ENCODE measurements around the gene ADAMTS17.
"Not testable (repeated sequence)": the region's sequence is repeated elsewhere in the genome, so short reads cannot be mapped to it uniquely, and the experiment has no call there.

Gene ADAMTS17

DNA sequence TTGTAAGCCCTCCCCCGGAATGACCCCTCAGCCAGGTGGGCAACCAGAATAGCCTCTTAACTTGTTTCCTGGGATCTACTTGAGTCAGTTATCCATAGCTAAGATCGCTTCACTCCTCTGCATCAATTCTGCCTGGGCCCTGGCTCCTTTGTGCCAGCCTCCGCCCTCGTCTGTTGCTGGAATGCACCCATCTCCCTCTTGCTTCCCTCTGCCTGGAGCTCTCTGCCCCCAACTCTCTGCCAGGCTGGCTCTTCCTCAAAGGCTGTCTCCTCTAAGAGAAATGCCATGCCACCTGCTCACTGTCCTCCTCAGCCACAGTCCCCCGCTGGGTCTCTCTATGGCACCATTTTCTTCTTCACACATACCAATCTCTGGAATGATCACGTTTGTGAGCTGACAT, 240.8 kb downstream of the ADAMTS17 start:
- no peak for DNase-seq

GRCh38 chr15:100099976-100100375, 241.8 kb downstream of the ADAMTS17 start:
- DNase-seq = no peak

DNA sequence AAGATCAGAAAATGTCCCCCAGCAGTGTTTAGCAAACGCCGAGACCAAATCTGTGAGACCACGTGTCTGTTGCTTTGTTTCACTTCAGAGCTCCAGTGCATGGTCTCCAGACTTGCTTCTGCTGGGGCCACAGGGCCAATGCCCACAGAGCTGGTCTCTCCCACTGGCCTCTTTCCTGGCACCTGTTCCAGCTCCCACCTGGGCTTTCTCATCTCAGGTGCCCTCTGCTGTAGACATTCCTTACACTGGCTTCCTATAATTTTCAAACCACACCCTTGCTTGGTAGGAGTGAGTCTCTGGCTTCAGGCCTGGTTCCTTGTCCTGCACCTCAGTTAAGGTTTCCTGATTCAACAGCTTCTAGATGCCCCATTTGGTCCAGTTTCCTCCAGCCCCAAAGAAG, 243.1 kb downstream of the ADAMTS17 start:
- DNase-seq = no peak

- no peak for DNase-seq
Measured at GRCh38 chr15:100097342-100098127, 244.2 kb downstream of the ADAMTS17 start.

DNA sequence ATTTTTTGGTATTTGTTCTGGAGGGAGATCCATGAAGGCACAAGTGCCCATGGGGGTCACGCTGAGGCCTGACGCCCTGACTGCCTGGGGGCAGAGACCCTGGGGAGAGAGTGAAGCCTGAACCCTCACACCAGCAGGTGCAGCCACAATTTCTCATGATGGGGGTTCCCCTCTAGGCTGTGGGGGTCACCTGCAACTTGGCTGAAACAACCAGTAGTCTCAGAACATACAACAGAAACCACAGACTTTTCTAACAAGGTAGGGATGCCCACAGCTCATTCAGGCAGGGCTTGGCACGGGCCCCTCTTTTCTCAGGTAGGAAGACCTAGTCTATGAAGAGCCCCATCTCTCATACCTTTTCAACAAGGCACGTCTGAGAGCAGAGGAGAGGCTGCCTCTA, 245.1 kb downstream of the ADAMTS17 start:
- no peak for DNase-seq

DNA sequence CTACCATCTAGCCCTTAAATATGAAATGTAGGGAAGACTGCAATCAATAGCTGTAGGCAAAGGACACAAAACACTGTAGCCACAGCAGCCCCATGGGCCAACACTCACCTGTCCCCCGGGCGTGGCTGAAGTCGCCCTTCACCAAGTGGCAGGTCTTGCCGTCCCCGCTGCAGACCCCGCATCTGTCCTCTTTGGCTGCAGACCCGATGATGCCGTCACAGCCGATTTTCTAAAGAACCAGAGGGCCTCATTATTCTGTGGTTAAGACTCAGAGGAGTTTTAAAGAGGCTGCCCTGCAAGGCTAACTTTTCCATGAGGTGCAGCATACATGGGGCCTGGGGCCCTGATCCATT, 245.6 kb downstream of the ADAMTS17 start:
- no peak for DNase-seq

DNA sequence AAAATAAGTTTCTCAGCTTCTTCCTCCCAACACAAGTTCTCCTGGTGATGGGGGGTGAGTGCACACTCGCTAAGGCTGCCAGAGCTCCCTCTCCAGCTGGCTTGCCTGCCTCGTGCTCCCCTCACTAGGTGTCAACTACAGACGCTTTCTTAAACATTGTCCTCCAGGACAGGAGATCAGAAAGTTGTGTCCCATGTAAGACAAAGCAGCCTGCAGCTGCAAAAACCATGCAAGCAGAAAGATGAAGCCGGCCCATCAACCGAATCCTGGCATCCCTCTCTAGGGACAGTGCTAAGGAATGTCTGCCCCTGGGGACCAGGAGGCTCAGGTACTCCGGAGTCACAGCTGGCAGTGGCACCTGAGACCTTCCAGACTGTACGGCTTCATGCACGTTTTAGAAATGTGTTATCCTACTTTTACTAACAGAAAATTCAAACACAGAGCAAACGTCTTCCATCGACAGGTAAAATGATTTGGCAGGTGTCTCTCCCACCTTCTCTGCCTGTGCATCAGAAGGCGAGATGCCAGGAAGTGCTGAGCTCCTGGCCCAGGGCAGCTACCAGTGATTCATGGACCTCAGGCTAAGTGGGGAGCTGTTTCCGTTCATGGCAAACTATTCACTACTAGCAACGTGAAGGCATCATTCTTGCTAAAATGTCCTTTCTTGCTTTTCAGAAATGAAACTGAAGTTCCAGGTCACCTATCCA, 246.1 kb downstream of the ADAMTS17 start:
- DNase-seq = no peak

DNA sequence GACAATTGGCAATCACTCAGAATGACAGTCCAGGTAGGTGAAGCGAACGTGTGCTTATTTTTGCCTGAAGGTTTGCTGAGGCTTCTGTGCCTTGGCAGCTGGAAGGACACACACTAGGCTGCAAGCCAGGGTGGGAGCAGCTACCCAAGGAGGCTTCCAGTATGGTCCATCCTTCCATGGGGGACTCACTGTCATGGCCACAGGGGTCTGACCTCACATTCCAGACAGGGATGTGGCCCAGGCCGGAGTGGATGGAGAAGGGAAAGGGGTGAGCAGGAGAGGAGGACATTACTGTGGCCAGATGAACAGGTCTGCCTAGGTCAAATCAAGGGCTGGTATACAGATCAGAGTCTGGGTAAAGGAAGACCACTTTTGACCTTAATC, 247.7 kb downstream of the ADAMTS17 start:
- no peak for DNase-seq

GRCh38 chr15:100093211-100094126, 248.3 kb downstream of the ADAMTS17 start:
- DNase-seq = no peak

GRCh38 chr15:100092034-100092433, 249.7 kb downstream of the ADAMTS17 start:
- no peak for DNase-seq

- DNase-seq = no peak
Measured at GRCh38 chr15:100090411-100090810, 251.4 kb downstream of the ADAMTS17 start.

GRCh38 chr15:100084042-100084821, 257.5 kb downstream of the ADAMTS17 start:
- DNase-seq = not testable (repeated sequence)

DNA sequence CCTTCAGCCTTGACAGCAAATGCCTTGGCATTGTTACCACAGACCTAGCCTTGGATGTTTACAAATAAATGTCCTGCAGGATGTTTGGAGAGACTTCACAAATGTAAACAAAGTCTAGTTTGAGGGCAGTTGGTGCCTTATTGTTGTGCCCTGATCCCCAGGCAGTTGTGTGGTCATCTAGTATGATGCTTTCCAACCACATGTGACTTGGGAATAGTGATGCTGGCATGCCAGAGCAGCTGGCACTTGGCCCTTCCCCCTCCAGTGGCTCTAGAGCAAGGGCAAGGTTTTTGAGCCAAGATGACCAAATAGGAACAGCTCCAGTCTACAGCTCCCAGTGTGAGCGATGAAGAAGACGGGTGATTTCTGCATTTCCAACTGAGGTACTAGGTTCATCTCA, 258.2 kb downstream of the ADAMTS17 start:
- no peak for DNase-seq

DNA sequence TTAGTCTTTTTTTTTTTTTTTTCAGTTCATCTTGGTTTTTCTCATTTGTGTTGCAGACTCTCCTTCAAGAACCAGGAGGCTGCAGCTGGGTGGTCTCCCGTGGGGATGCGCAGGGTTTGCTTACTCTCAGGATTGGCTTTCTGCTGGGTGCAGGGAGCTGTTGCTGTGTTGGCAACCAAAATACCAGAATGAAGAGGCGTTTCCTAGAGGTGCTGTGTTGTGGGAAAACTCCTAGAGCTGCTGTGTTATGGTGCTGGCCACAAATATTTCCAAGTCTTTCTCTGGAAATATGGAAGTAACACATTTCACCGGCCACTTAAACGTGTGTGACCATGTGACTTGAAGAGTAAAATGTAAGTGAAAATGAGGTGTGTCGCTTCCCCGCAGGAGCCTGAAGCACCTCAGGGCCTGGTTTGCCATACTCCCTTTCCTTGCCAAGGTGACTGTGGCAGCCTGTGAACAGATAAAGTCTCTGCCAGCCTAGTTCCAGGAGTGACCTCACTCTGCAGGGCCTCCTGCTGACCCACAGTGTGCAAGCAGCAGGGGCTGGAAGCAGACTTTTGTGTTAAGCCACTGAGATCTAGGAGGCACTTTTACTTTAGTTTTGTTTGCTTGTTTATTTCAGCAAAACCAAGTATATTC, 258.9 kb downstream of the ADAMTS17 start:
- no peak for DNase-seq

- no peak for DNase-seq
Measured at GRCh38 chr15:100081454-100081853, 260.3 kb downstream of the ADAMTS17 start.

DNA sequence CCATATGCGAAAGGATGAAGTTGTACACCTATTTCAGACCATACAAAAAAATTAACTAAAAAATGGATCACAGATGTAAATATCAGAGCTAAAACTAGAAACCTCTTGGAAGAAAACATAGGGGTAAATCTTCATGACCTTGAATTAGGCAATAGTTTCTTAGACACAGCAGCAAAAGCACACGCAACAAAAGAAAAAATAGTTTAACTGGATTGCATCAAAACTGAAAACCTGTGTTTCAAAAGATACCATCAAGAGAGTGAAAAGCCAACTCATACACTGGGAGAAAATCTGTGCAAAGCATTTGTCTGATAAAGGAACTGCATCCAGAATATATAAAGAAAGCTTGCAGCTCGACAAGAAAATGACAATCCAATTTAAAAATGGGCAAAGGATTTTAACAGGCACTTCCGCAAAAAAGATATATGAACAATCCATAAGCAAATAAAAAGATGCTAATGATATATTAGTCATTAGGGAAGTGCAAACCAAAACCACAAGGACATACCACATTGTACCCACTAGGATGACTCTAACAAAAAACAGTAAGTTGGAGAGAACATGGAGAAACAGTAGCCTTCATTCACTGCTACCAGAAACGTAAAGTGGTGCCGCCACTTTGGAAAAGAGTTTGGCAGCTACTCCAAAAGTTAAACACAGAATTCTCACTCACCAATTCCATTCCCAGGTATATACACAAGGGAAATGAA, 263.1 kb downstream of the ADAMTS17 start:
- DNase-seq = no peak

- DNase-seq = no peak
Measured at GRCh38 chr15:100075229-100075628, 266.5 kb downstream of the ADAMTS17 start.

DNA sequence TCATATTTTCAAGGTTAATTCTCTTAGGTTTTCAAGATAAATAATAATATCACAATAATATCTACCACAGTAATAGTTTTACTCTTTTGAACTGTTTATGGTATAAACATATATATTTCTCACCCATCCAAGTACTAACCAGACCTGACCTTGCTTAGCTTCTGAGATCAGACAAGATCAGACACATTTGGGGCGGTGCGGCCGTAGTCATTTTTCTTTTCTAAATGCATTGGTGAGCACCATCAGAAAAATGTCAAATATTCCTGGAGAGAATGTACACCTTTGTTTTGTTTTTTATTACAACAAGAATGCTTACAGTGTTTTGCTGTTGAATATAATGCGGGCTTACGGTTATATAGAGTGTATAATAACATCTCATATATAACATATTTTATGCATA, 267.8 kb downstream of the ADAMTS17 start:
- DNase-seq = no peak

DNA sequence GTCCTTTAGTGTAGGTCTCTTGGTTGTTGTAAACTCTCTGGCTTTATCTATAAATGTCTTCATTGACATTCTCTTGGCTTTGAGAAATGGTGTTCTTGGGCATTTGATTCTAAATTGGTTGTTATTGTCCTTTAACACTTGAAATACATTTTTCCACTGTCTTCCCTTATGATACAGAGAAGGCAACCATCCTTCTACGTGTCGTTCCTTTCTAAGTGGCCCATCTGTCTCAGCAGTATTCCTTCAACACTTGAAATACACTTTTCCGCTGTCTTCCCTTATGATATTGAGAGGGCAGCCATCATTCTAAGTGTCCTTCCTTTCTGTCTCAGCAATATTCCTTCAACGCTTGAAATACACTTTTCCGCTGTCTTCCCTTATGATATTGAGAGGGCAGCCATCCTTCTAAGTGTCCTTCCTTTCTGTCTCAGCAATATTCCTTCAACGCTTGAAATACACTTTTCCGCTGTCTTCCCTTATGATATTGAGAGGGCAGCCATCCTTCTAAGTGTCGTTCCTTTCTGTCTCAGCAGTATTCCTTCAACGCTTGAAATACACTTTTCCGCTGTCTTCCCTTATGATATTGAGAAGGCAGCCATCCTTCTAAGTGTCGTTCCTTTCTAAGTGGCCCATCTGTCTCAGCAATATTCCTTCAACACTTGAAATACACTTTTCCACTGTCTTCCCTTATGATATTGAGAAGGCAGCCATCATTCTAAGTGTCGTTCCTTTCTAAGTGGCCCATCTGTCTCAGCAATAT, 275.1 kb downstream of the ADAMTS17 start:
- DNase-seq = not testable (repeated sequence)

DNA sequence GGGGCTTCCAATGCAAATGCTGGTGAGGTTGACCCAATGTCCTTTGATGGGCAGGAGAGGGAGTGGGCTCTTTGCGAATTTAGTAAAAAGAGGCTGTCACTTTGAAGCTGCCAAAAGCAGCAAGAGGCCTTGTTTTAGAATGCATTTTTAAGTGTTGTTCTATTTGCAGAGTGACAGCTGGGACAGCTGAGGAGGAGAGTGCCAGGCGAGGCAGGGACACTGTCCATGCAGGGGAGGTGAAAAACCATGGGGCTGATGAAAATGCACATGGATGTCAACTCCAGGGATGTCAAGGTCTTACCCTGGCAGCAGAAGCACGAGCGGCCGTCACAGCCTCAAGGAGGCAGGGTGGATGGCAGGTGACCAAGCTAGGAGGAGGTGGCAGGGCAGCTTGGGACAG, 279.8 kb downstream of the ADAMTS17 start:
- DNase-seq = no peak

Measured in CD4-positive, alpha-beta T cell treated with Interleukin-1 beta for 1 hour (primary cell).